Pons (tissue), 1 donor: ENCODE measurements around the gene OR5D18.
"Not testable (repeated sequence)": the region's sequence is repeated elsewhere in the genome, so short reads cannot be mapped to it uniquely, and the experiment has no call there.

Experiments
- DNase-seq: peaks from one replicate; pipeline ENCODE4 v3.0.0-alpha.2; 2016; ENCODE audit warnings: low spot score

OR5D18 gene

DNA sequence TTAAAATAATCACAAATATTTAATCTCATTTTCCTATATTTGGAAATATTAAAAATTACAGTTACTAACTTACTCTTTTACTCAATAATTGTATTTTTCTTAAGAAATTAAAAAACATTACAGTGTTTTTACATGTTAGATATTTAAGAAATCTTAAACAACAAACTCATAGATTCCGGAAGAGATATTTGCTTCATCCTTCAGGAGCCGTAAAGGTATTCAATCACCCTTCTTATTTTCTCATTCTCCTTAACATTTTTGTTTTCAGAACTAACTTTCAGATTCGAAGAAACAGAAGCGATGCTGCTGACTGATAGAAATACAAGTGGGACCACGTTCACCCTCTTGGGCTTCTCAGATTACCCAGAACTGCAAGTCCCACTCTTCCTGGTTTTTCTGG lies at the start of gene OR5D18:
OR5D18 (plus strand) TSS at position 301 of the 400 bp plus-strand sequence; CDS start at position 301, 0 bp downstream.
- no peak for DNase-seq

DNA sequence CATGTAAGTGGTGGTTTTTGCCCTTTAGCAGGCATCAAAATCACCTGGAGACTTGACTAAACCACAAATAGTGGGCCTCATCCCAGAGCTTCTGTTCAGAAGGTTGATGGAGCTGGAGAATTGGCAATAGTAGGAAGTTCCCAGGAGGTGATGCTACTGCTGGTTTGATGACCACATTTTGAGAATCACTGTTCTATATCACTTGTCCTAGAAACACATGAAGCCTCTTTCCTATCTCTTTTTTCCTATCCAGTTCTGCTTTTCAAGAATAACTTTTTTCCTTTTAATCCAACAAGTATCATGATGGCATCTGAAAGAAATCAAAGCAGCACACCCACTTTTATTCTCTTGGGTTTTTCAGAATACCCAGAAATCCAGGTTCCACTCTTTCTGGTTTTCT lies 46.3 kb upstream of the OR5D18 start, which contains the start of gene OR5D13:
OR5D13 (plus strand) TSS at position 301 of the 400 bp plus-strand sequence; CDS start at position 301, 0 bp downstream.
- no peak for DNase-seq

DNA sequence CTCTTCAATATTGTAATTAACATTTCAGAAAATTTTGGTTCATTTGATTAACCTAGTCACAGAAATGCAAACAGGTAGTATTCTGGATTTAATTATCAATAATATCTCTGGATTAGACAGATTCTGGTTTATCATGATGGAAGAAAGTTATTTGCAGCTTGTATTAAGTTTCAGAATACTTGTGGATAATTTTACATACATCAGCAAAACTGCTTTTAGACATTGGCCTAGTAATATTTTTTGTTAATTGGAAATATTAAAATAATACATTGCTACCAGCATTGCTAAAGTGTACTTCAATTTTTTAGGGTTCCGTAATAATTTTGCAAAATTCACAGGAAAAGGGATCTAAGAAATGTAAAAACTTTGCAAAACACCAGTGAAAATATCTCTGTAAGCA lies 27.8 kb upstream of the OR5D18 start:
- DNase-seq, result no peak

DNA sequence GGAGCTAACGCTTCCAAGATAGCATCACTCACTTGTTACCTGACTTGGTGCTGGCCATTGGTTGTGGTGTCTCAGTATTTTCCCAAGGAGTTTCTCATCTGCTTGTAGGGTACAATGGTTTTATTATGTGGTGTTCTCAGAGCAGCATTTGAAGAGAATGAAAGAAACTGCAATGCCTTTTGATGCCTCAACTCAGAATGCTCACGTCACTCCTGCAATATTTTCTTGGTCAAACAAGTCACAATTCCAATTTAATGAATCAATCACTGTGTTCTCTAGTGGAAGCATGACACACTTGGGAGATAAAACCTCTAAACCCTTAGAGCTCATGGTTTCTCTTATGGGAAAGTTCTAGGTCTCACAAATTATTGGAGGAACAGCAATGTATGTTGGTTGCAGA lies 26.1 kb upstream of the OR5D18 start:
- DNase-seq, result no peak

DNA sequence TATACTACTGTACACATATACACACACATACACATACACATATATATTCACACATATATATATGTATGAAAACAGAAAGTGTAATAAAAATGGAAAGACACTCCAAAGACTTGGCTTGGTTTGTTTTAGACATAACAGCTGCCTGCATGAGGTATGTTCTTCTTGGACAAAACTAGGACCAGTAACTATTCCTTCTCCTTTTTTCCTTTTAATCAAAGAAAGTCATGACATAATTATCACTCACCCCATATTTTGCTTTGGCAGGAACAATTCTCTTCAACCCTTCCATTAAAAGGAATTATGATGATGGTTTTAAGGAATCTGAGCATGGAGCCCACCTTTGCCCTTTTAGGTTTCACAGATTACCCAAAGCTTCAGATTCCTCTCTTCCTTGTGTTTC lies 24.2 kb upstream of the OR5D18 start, which contains the start of gene OR5D14:
OR5D14 (plus strand) TSS at position 301 of the 400 bp plus-strand sequence; CDS start at position 301, 0 bp downstream.
- DNase-seq, result no peak

DNA sequence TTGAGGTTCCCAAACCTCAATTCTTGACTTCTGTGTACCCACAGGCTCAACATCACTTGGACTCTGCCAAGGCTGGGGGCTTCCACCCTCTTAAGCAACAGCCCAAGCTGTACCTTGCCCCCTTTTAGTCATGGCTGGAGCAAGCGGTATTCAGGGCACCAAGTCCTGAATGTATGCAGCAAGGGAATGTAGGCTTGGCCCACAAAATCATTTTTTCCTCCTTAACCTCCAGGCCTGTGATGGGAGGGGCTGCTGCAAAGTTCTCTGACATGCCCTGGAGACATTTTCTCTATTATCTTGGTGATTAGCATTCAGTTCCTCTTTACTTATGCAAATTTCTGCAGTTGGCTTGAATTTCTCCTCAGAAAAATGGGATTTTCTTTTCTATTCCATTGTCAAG lies 13.2 kb upstream of the OR5D18 start:
- no peak for DNase-seq

DNA sequence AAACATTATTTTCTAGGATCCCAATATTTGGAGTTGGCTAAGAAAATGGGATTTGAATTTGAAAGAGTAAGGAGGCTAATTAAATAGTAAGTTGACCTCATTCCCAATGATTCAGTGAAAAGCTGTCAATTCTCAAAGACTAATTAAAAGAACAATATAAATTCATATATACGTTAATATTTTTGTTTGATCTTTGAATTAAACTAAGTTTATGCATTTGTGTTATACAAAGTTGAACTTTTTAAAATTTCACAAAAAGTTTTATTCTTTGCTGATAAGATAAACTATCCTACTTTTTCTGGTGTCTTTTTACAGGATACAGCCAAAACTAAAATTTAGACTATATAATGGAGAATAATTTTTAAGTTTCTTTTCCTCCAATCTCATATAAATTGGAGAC lies 8.4 kb upstream of the OR5D18 start, which contains the start of gene OR5L1:
OR5L1 (plus strand) TSS at position 301 of the 400 bp plus-strand sequence. CDS start 100 bp downstream, outside the sequence.
- DNase-seq, result no peak

DNA sequence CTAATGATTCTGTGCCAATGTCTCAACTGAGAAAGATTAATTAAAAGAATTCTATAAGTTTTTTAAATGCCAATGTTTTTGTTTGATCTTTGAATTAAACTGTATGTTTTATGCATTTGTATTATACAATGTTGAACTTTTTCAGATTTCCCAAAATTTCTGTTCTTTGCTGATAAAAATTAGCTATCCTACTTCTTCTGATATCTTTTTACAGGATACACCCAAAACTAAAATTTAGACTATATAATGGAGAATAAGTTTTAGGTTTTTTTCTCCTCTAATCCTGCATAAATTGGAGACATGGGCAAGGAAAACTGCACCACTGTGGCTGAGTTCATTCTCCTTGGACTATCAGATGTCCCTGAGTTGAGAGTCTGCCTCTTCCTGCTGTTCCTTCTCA lies 7.5 kb downstream of the OR5D18 start, which contains the start of gene OR5L2:
OR5L2 (plus strand) TSS at position 301 of the 400 bp plus-strand sequence; CDS start at position 301, 0 bp downstream.
- DNase-seq, result no peak

DNA sequence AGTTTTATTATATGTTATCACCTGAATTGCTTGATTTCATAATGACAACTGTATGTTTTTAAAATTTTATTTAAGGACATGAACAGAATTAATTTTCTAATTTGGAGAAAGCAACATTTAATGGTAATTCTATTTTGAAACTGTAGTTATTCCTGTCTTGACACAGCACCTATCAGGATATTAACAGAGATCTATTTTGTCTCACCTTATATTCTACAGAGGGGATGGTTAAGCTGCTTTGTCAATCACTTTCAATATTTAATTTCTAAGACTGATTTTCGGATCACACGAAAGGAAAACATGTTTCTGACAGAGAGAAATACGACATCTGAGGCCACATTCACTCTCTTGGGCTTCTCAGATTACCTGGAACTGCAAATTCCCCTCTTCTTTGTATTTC lies 19.0 kb downstream of the OR5D18 start, which contains the start of gene OR5D16:
OR5D16 (plus strand) TSS at position 301 of the 400 bp plus-strand sequence; CDS start at position 301, 0 bp downstream.
- DNase-seq, result no peak

DNA sequence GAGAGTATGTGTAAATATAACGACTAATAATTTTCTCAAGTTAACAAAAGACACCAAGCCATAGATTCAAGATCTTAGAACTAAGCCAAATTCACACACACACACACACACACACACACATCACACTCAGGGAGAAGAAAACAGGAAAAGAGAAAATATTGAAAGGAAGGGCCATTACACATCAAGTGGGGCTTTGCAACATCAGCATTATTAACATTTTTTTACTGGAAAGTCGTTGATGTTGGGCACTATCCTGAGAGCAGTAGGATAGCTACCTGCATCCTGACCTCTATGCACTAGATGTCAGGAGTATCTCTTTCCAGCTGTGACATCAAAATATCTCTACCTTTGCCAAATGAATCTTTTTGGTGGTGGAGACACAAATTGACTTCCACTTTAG lies 28.0 kb downstream of the OR5D18 start:
- no peak for DNase-seq

DNA sequence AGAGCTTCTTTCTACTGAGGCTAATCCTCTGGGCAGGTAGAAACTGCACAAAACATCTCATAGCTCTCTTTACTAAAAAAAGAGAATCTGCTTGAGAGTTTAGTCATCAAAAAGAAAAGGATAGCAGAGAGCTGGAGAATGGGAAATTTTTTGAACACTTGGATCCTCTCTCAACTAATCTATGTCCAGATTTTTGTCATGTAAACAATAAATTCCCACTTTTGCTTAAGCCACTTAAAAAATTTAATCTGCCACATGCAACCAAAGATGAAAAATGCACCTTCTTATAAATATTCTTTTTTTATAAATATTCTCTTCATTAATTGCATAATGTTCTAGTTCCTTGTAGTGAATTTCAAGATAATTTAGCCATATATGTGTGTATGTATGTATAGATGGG lies 29.6 kb downstream of the OR5D18 start:
- no peak for DNase-seq

DNA sequence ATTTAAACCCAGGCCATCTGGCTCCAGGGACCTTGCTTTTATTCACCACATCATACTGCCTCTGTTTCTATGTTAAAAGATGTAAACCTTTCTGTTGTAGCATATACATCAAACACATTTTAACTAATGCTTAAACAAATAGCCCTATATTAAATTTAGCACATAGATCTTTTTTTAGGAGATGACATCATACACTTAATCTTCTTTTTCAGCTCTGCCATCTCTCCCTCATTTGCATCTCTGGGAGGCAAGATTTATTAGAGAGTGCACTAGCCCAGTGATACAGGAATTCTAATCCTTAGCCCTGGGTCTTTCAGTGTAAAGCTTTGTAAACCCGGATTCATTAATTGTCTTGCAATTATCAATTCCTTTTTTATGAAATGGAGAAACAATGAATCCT lies 32.7 kb downstream of the OR5D18 start:
- DNase-seq, result no peak

DNA sequence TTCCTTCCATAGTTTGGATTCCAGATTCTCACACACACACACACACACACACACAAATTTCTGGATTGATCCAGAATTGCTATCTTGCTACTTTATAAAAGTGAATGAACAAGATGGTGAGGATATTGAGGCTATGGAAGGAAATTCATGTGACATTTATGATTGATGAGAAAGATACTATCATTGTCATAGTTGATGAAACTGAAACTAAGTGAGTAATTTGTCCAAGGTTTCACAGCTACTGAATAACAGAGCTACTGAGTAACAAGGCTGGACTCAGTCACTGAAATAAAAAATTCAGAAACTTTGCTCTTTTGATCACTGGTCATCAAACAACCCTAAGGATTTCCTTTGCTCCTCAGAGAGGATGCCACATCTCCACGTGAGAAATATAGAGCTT lies 35.3 kb downstream of the OR5D18 start:
- no peak for DNase-seq

DNA sequence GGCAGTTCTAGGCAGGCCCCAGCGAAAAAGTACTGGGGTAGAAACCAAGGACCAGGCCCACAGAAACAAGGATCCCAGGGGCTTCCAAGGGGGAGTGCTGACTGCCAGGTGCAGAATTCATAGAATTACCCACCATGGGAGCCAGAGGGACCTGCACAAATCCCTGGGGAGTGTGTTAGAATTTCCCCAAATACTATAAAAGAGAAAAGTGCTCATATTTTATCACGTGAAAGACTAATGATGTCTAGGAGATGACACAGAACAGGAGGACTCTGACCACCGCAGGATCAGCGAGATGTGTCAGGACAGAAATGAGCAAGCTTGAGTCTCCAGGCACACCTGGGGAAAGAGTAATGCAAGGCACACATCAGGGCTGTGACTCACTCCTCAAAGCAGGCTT lies 47.9 kb downstream of the OR5D18 start:
- DNase-seq, result not testable (repeated sequence)
